Endothelial cell (in vitro differentiated cells): ENCODE measurements around the gene SLC25A52. TPM values are rescaled to one million over a fixed set of nuclear protein-coding genes. Genes with fewer than 3 reads are reported as not detected.
A peak's percentile ranks its signal among the peaks of the same experiment; 100 is the strongest.

Experiments
- DNase-seq: peaks from one replicate; pipeline ENCODE4 v3.0.0; 2021; ENCODE audit warnings: low spot score
- H3K27ac Mint-ChIP-seq: one replicate; pipeline ENCODE4 v1.8.0; 2021; ENCODE audit warnings: mixed read lengths, inconsistent platforms; ENCODE audit not compliant: unreplicated experiment
- H3K27me3 Mint-ChIP-seq: one replicate; pipeline ENCODE4 v1.8.0; 2021; ENCODE audit warnings: mild to moderate bottlenecking, moderate library complexity, mixed read lengths, inconsistent platforms; ENCODE audit not compliant: unreplicated experiment
- H3K36me3 Mint-ChIP-seq: one replicate; pipeline ENCODE4 v1.8.0; 2021; ENCODE audit warnings: mild to moderate bottlenecking, low read depth, mixed read lengths, inconsistent platforms; ENCODE audit not compliant: unreplicated experiment
- H3K4me1 Mint-ChIP-seq: one replicate; pipeline ENCODE4 v1.8.0; 2021; ENCODE audit warnings: mild to moderate bottlenecking, mixed read lengths, inconsistent platforms; ENCODE audit not compliant: unreplicated experiment
- H3K4me3 Mint-ChIP-seq: one replicate; pipeline ENCODE4 v1.8.0; 2021; ENCODE audit warnings: mild to moderate bottlenecking, mixed read lengths, inconsistent platforms; ENCODE audit not compliant: unreplicated experiment
- H3K9me3 Mint-ChIP-seq: one replicate; pipeline ENCODE4 v1.8.0; 2021; ENCODE audit warnings: mixed read lengths, inconsistent platforms; ENCODE audit not compliant: unreplicated experiment
- total RNA-seq: library from RNA; stranded (reverse); fragmentation: NEBNext Ultra II Directional; extraction: Animal tissue kit (Norgen Biotek cat#: 25700); gene quantifications from one replicate; pipeline ENCODE4 v1.2.1, GENCODE V29; 2021; ENCODE audit not compliant: unreplicated experiment
- TF ChIP-seq, protein P1 (sequence below): fragments of 200-600 bp; sonication (generic); IDR thresholded peaks from one replicate; pipeline ENCODE4 v1.5.0; 2021; ENCODE audit warnings: antibody characterized with exemption; ENCODE audit not compliant: unreplicated experiment

The SLC25A52 gene
- total RNA-seq, 1 donor from 2014 or later = 0.23 TPM

DNA sequence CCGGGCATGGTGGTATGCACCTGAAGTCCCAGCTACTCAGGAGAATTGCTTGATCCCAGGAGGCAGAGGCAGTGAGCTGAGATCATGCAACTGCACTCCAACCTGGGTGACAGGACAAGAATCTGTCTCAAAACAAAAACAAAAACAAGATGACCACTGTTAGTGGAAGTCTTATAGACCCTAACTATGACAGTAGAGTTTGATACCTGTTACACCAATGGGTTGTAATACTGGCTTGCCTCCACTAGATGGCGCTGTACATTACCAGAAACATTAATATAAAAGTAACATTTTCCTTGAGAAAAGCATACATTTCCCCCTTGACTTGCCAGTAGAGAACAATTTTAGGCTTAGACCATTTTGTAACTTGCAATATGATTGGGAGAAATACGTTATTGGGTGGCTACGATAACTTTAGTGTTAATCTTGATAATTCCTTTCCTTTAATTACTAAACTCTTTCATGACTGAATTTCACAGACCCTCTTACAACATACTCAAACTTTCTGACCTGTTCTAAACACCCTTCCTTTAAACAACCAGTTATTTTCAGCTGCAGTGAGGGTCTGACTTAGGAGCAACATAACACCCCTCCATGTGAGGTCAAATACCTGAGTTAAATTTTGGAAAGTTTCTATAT is 19.5 kb downstream of the SLC25A52 start:
- DNase-seq = peak; percentile 34
- H3K27ac Mint-ChIP-seq = no peak overlapping the region
- TF ChIP-seq, protein P1, sequence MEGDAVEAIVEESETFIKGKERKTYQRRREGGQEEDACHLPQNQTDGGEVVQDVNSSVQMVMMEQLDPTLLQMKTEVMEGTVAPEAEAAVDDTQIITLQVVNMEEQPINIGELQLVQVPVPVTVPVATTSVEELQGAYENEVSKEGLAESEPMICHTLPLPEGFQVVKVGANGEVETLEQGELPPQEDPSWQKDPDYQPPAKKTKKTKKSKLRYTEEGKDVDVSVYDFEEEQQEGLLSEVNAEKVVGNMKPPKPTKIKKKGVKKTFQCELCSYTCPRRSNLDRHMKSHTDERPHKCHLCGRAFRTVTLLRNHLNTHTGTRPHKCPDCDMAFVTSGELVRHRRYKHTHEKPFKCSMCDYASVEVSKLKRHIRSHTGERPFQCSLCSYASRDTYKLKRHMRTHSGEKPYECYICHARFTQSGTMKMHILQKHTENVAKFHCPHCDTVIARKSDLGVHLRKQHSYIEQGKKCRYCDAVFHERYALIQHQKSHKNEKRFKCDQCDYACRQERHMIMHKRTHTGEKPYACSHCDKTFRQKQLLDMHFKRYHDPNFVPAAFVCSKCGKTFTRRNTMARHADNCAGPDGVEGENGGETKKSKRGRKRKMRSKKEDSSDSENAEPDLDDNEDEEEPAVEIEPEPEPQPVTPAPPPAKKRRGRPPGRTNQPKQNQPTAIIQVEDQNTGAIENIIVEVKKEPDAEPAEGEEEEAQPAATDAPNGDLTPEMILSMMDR = peak; percentile 99
- H3K27me3 Mint-ChIP-seq = peaks cover 3% of the 10 kb centered on the region
- peaks cover 10% of the 10 kb centered on the region for H3K9me3 Mint-ChIP-seq
- no peaks in the 10 kb centered on the region for H3K4me1 Mint-ChIP-seq
- H3K4me3 Mint-ChIP-seq = no peak overlapping the region
- peaks cover 9% of the 10 kb centered on the region for H3K36me3 Mint-ChIP-seq

DNA sequence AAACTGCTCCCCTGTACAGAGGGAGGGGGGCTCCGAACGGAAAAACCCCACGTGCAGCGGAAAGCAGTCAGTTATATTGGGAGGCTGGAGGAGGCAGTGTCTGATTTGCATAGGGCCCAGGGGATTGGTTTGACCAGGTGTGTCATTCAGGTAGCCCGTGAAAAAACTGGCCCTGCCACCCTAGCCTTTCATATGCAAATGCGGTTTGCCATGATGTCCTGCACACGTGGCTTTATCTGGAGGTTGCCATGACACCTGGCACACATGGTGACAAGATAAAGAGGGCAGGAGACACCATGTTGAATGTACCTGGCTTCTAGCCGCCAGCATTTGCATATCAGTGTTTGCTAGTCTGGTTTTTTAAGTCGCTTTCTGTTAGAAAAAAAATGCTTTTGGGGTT is 20.5 kb downstream of the SLC25A52 start:
- peaks cover 3% of the 10 kb centered on the region for H3K27me3 Mint-ChIP-seq
- TF ChIP-seq, protein P1 = no peak
- H3K4me3 Mint-ChIP-seq = no peak overlapping the region

DNA sequence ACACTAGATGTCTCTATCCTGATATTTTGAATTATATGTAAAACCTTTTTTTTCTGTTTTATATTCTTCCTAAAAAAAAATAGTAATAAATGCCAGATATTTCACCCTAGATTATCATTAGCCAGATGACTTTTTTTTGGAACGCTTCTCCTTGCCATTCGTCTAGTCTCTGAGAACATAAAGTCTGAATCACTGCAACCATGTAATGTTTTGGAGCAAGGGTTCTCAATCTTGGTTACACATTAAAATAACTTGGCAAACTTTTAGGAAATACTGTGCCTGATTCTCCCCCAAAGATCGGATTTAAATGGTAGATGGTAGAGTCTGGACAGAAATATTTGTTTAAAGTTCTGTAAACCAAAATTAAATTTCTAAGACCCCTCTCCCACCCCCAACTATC is 21.0 kb downstream of the SLC25A52 start:
- TF ChIP-seq, protein P1 = no peak
- Mint-ChIP-seq H3K27me3 (peaks cover 3% of the 10 kb centered on the region), H3K4me1 (no peaks in the 10 kb centered on the region), H3K9me3 (peaks cover 10% of the 10 kb centered on the region), H3K27ac (no peak overlapping the region), H3K4me3 (no peak overlapping the region), H3K36me3 (peaks cover 9% of the 10 kb centered on the region)
- no peak for DNase-seq

More for the DNA sequence above, 20.5 kb downstream of the SLC25A52 start:
- Mint-ChIP-seq H3K4me1 (no peaks in the 10 kb centered on the region), H3K36me3 (peaks cover 9% of the 10 kb centered on the region), H3K9me3 (peaks cover 10% of the 10 kb centered on the region), H3K27ac (no peak overlapping the region)
- DNase-seq = no peak

DNA sequence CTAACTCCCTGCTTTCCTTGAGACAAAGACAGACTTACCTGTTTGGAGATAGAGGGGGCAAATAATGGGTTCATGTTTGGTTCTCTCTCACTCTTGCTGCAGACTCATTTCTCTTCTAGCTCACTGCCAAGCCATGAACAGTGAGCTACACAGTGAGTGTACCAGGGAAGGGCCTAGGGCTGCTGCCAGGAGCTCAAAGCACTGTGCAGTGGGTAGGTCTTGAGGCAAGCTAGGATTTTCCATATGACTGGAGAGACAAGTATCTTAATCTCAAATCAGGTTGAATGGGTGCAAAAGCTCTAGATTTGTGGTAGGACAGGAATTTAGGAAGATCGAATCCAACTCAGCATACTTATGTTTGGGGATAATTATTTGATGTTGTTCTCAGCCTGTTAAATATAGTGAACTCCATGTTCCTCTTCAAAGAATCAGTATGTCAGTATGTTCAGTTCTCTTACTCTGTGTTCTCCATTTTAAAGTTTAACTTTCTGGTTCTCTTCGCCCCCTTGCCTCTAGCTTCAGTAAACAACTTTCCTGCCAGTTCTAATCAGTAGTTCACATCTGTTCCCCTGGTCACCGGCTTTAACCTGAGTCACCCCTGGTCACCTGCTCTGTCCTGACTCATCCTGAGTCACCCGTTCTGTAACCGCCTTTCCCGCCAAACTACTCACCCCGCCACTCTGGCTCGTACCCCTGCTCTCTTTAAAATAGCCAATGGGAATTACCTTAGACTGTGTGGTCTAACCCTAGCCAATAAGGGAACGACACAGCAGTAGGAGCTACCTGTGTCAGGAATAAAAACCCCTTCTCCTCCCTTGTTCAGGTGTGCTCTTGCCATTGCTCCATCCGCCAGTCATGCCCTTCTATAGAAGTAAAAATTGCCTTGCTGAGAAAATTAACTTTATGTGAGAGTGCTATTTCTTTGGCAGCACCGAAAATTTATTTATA is 21.9 kb downstream of the SLC25A52 start:
- DNase-seq = no peak
- no peak overlapping the region for H3K4me3 Mint-ChIP-seq
- TF ChIP-seq, protein P1 = no peak
- H3K36me3 Mint-ChIP-seq = peaks cover 9% of the 10 kb centered on the region
- peaks cover 10% of the 10 kb centered on the region for H3K9me3 Mint-ChIP-seq
- H3K27ac Mint-ChIP-seq = no peak overlapping the region
- H3K4me1 Mint-ChIP-seq = no peaks in the 10 kb centered on the region
- peaks cover 3% of the 10 kb centered on the region for H3K27me3 Mint-ChIP-seq

DNA sequence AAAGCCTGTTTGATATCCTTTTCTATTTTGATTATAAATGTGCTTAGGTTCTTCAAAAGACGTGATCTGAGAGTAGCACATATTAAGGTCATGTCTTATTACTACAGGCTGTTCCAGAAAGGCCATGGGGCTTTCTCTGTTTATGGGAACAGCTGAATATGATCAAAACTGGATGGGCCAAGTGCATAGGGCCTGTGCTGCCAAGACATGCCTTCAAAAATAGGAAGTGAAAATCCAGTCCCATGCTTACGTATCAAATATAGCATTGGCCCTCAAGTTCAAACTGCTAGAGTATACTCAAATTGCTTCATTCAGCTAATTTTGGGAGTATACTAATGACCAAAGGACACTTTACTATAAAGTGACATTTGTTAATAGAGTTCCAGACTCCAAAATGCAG is 24.1 kb downstream of the SLC25A52 start:
- Mint-ChIP-seq H3K9me3 (peaks cover 10% of the 10 kb centered on the region), H3K4me3 (no peak overlapping the region), H3K27me3 (peaks cover 3% of the 10 kb centered on the region), H3K27ac (no peak overlapping the region), H3K36me3 (peaks cover 9% of the 10 kb centered on the region), H3K4me1 (no peaks in the 10 kb centered on the region)
- DNase-seq = no peak
- TF ChIP-seq, protein P1 = no peak
